ENCODE measurements around the gene MYO1H.

DNA sequence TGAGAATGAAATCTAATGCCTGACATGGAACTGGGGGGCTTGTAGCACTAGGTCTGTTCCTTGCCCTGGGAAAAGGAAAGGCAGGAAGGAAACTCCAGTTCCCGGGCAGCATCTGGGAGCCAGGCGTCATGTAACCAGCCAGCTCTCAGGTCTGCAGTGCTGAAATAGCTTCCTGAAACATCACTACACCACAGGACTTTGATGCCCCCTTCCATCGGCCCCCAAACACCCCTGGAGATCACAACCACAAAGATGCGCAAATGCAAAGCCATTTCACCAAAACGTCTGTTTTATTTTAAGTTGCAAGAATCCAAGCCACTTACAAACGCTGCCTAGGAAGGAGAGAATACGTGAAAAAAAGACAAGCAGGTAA lies 88.5 kb downstream of the MYO1H start:
- TF ChIP-seq, protein P1, sequence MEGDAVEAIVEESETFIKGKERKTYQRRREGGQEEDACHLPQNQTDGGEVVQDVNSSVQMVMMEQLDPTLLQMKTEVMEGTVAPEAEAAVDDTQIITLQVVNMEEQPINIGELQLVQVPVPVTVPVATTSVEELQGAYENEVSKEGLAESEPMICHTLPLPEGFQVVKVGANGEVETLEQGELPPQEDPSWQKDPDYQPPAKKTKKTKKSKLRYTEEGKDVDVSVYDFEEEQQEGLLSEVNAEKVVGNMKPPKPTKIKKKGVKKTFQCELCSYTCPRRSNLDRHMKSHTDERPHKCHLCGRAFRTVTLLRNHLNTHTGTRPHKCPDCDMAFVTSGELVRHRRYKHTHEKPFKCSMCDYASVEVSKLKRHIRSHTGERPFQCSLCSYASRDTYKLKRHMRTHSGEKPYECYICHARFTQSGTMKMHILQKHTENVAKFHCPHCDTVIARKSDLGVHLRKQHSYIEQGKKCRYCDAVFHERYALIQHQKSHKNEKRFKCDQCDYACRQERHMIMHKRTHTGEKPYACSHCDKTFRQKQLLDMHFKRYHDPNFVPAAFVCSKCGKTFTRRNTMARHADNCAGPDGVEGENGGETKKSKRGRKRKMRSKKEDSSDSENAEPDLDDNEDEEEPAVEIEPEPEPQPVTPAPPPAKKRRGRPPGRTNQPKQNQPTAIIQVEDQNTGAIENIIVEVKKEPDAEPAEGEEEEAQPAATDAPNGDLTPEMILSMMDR (IDR thresholded peaks at IDR 0.05), result no peak
- TF ChIP-seq POLR2A (IDR thresholded peaks at IDR 0.05; ENCODE audit: low read depth), result no peak
